ENCODE results near the gene DNAH3.
"Not testable (repeated sequence)": the region's sequence is repeated elsewhere in the genome, so short reads cannot be mapped to it uniquely, and the experiment has no call there.

- not testable (repeated sequence) for TF ChIP-seq STAT6 (CRISPR knock-in tag; conservative IDR thresholded peaks at IDR 0.05; ENCODE audit: low read depth); CTCF (IDR thresholded peaks at IDR 0.05); ZSCAN18 (CRISPR knock-in tag; IDR thresholded peaks at IDR 0.05); ZNF219 (CRISPR knock-in tag; IDR thresholded peaks at IDR 0.05; ENCODE audit: borderline replicate concordance); ZBTB43 (CRISPR knock-in tag; IDR thresholded peaks at IDR 0.05); PREB (CRISPR knock-in tag; IDR thresholded peaks at IDR 0.05; ENCODE audit: borderline replicate concordance); PRRX2 (CRISPR knock-in tag; IDR thresholded peaks at IDR 0.05); ZNF512 (CRISPR knock-in tag; IDR thresholded peaks at IDR 0.05; ENCODE audit: borderline replicate concordance); CREB1 (CRISPR knock-in tag; IDR thresholded peaks at IDR 0.05); NR2C2 (CRISPR knock-in tag; IDR thresholded peaks at IDR 0.05); MAX (CRISPR knock-in tag; IDR thresholded peaks at IDR 0.05); NR3C1 (CRISPR knock-in tag; conservative IDR thresholded peaks at IDR 0.05; ENCODE audit: low read depth); IRF1 (CRISPR knock-in tag; IDR thresholded peaks at IDR 0.05)
Measured at GRCh38 chr16:20989496-20990070, 161.1 kb downstream of the DNAH3 start.
